Small intestine (tissue), 7 donors: ENCODE measurements around the gene TMEM18. TPM values are rescaled to one million over a fixed set of nuclear protein-coding genes. Genes with fewer than 3 reads are reported as not detected.

Experiments used
- DNase-seq, 2 donors: peaks; one replicate each; pipeline versions ENCODE4 v3.0.0 to v3.0.0-alpha.2; 2013
- FAIRE-seq: peaks from 2 replicates; lab custom pipeline; 2012; peaks lifted over from hg19 to GRCh38; lab: Jason Lieb, UNC
- H3K27ac ChIP-seq, 3 donors: one replicate each; pipeline ENCODE4 v1.5.1; 2013; ENCODE audit warnings: low read length in 2 of 3, mild to moderate bottlenecking in 2 of 3, control low read depth in 1 of 3, inconsistent platforms in 1 of 3, low read depth in 1 of 3, moderate library complexity in 1 of 3
- H3K27me3 ChIP-seq, 3 donors: one replicate each; pipeline ENCODE4 v1.6.1; 2013; ENCODE audit warnings: low read length in 3 of 3, inconsistent platforms in 1 of 3; ENCODE audit not compliant: control insufficient read depth in 3 of 3, insufficient read depth in 3 of 3
- H3K36me3 ChIP-seq, 3 donors: one replicate each; pipeline ENCODE4 v1.6.1; 2013; ENCODE audit warnings: low read length in 3 of 3, inconsistent platforms in 1 of 3, low read depth in 1 of 3, mild to moderate bottlenecking in 1 of 3, moderate library complexity in 1 of 3; ENCODE audit not compliant: control insufficient read depth in 3 of 3, insufficient read depth in 2 of 3
- H3K4me1 ChIP-seq, 3 donors: one replicate each; pipeline ENCODE4 v1.6.1; 2013; ENCODE audit warnings: low read length in 2 of 3, inconsistent platforms in 1 of 3, low read depth in 1 of 3, mild to moderate bottlenecking in 1 of 3, moderate library complexity in 1 of 3; ENCODE audit not compliant: control insufficient read depth in 3 of 3, insufficient read depth in 2 of 3
- H3K4me3 ChIP-seq, 3 donors: one replicate each; pipeline ENCODE4 v1.5.1; 2013; ENCODE audit warnings: low read length in 3 of 3, control low read depth in 1 of 3, inconsistent platforms in 1 of 3, low read depth in 1 of 3, mild to moderate bottlenecking in 1 of 3, moderate library complexity in 1 of 3
- H3K9me3 ChIP-seq, 2 donors: one replicate each; pipeline ENCODE4 v1.6.1; 2013; ENCODE audit warnings: low read depth in 1 of 2, low read length in 1 of 2; ENCODE audit not compliant: control insufficient read depth in 2 of 2, insufficient read depth in 1 of 2
- WGBS, 3 donors: extraction: QIAGEN DNeasy Blood & Tissue Kit; methylation state at CpG; one replicate each; pipeline ENCODE4 v1.1.7; 2013; 5-methylcytosine and 5-hydroxymethylcytosine counted together
- polyA plus RNA-seq, 4 donors: library from polyadenylated mRNA; stranded (reverse) in 3 of 4; unstranded in 1 of 4; fragments of 200-250 nt in 3 of 4; fragments of 120-200 nt in 1 of 4; gene quantifications; one replicate each; pipeline versions ENCODE4 v1.2.1 to v1.2.3, GENCODE V29; 2013
- donor health status: healthy with polysubstance abuse.
- donor health status: control.
- donor health status: control.
- donor health status: Bipolar disorder and iron deficiency.
- donor health status: healthy.

The TMEM18 gene
- polyA plus RNA-seq, 4 donors = 22.1 to 30.9 (median 25.8) TPM

- FAIRE-seq (no peak), DNase-seq (no peak)
- H3K36me3 ChIP-seq = peaks cover 0 to 2% (median 0%) of the 10 kb centered on the region in 3 donors
- peaks cover 0 to 3% of the 10 kb centered on the region in 2 donors for H3K9me3 ChIP-seq
- no peaks in the 10 kb centered on the region for H3K4me1 ChIP-seq
- 78 to 85% (median 84%) methylated on average over 8 of the region's 8 CpGs for WGBS, 3 donors
- H3K27me3 ChIP-seq = peaks cover 0 to 17% (median 0%) of the 10 kb centered on the region in 3 donors
- no peak overlapping the region for H3K27ac ChIP-seq
- no peak overlapping the region for H3K4me3 ChIP-seq
Measured at GRCh38 chr2:658426-658825, 18.8 kb downstream of the TMEM18 start.

- Histone ChIP-seq H3K36me3 (no peaks in the 10 kb centered on the region), H3K27ac (no peak overlapping the region), H3K4me1 (no peaks in the 10 kb centered on the region), H3K9me3 (peaks cover 0 to 3% of the 10 kb centered on the region in 2 donors), H3K27me3 (peaks cover 0 to 17% (median 0%) of the 10 kb centered on the region in 3 donors), H3K4me3 (no peak overlapping the region)
- FAIRE-seq = no peak
- WGBS, 3 donors = 80 to 89% (median 88%) methylated on average over 6 of the region's 6 CpGs
- no peak for DNase-seq
Measured at GRCh38 chr2:657766-658165, 19.4 kb downstream of the TMEM18 start.

- WGBS, 3 donors = 70 to 77% (median 76%) methylated on average over 5 of the region's 5 CpGs
- no peaks in the 10 kb centered on the region for H3K36me3 ChIP-seq
- no peaks in the 10 kb centered on the region for H3K4me1 ChIP-seq
Measured at GRCh38 chr2:656676-657075, 20.5 kb downstream of the TMEM18 start.

GRCh38 chr2:655626-656025, 21.6 kb downstream of the TMEM18 start:
- DNase-seq = no peak
- FAIRE-seq = no peak
- Histone ChIP-seq H3K4me1 (no peaks in the 10 kb centered on the region), H3K9me3 (peaks cover 0 to 3% of the 10 kb centered on the region in 2 donors), H3K27me3 (peaks cover 0 to 12% (median 0%) of the 10 kb centered on the region in 3 donors), H3K27ac (no peak overlapping the region), H3K4me3 (no peak overlapping the region), H3K36me3 (no peaks in the 10 kb centered on the region)

More at GRCh38 chr2:656676-657075, 20.5 kb downstream of the TMEM18 start:
- Histone ChIP-seq H3K4me3 (no peak overlapping the region), H3K27ac (no peak overlapping the region), H3K27me3 (peaks cover 0 to 17% (median 0%) of the 10 kb centered on the region in 3 donors), H3K9me3 (peaks cover 0 to 3% of the 10 kb centered on the region in 2 donors)
- DNase-seq (no peak), FAIRE-seq (no peak)

GRCh38 chr2:654896-655295, 22.3 kb downstream of the TMEM18 start:
- H3K27ac ChIP-seq = no peak overlapping the region
- no peaks in the 10 kb centered on the region for H3K36me3 ChIP-seq
- H3K9me3 ChIP-seq = peaks cover 0 to 3% of the 10 kb centered on the region in 2 donors
- 76 to 85% (median 79%) methylated on average over 10 of the region's 10 CpGs for WGBS, 3 donors
- H3K27me3 ChIP-seq = peaks cover 0 to 9% (median 0%) of the 10 kb centered on the region in 3 donors
- H3K4me1 ChIP-seq = no peaks in the 10 kb centered on the region
- FAIRE-seq (no peak), DNase-seq (no peak)
- H3K4me3 ChIP-seq = no peak overlapping the region

- DNase-seq (no peak), FAIRE-seq (no peak)
- Histone ChIP-seq H3K9me3 (peaks cover 0 to 3% of the 10 kb centered on the region in 2 donors), H3K36me3 (no peaks in the 10 kb centered on the region), H3K27me3 (peaks cover 0 to 6% (median 0%) of the 10 kb centered on the region in 3 donors), H3K4me3 (no peak overlapping the region), H3K27ac (no peak overlapping the region), H3K4me1 (no peaks in the 10 kb centered on the region)
- 75 to 85% (median 76%) methylated on average over 17 of the region's 17 CpGs for WGBS, 3 donors
Measured at GRCh38 chr2:653645-654425, 23.4 kb downstream of the TMEM18 start.

- WGBS, 3 donors = 70 to 82% (median 78%) methylated on average over 6 of the region's 6 CpGs
- Histone ChIP-seq H3K9me3 (peaks cover 0 to 3% of the 10 kb centered on the region in 2 donors), H3K4me3 (no peak overlapping the region), H3K36me3 (no peaks in the 10 kb centered on the region), H3K27me3 (peaks cover 0 to 3% (median 0%) of the 10 kb centered on the region in 3 donors), H3K27ac (no peak overlapping the region), H3K4me1 (no peaks in the 10 kb centered on the region)
- FAIRE-seq (no peak), DNase-seq (no peak)
Measured at GRCh38 chr2:652881-653480, 24.2 kb downstream of the TMEM18 start.

- H3K9me3 ChIP-seq = peaks cover 0 to 3% of the 10 kb centered on the region in 2 donors
- no peaks in the 10 kb centered on the region for H3K36me3 ChIP-seq
- FAIRE-seq (no peak), DNase-seq (no peak)
- no peak overlapping the region for H3K27ac ChIP-seq
- no peak overlapping the region for H3K4me3 ChIP-seq
- 83 to 91% (median 87%) methylated on average over 14 of the region's 14 CpGs for WGBS, 3 donors
- no peaks in the 10 kb centered on the region for H3K4me1 ChIP-seq
- peaks cover 0 to 1% (median 0%) of the 10 kb centered on the region in 3 donors for H3K27me3 ChIP-seq
Measured at GRCh38 chr2:651951-652373, 25.2 kb downstream of the TMEM18 start.
